Nephron progenitor cell (in vitro differentiated cells): ENCODE measurements around the gene SLC5A4.

Experiments
- DNase-seq: peaks from one replicate; pipeline ENCODE4 v3.0.0; 2021
- H3K27ac Mint-ChIP-seq: 2 replicates; pipeline ENCODE4 v1.8.0; 2021; ENCODE audit warnings: mild to moderate bottlenecking, moderate library complexity, mixed read lengths
- H3K27me3 Mint-ChIP-seq: 2 replicates; pipeline ENCODE4 v1.8.0; 2021; ENCODE audit warnings: mild to moderate bottlenecking, low read depth, mixed read lengths; ENCODE audit not compliant: poor library complexity
- H3K36me3 Mint-ChIP-seq: 2 replicates; pipeline ENCODE4 v1.8.0; 2021; ENCODE audit warnings: low read depth, mixed read lengths
- H3K4me1 Mint-ChIP-seq: 2 replicates; pipeline ENCODE4 v1.8.0; 2021; ENCODE audit warnings: mixed read lengths
- H3K4me3 Mint-ChIP-seq: 2 replicates; pipeline ENCODE4 v1.8.0; 2021; ENCODE audit warnings: mild to moderate bottlenecking, moderate library complexity, mixed read lengths
- H3K9me3 Mint-ChIP-seq: 2 replicates; pipeline ENCODE4 v1.8.0; 2021; ENCODE audit warnings: mild to moderate bottlenecking, moderate library complexity, mixed read lengths
- TF ChIP-seq, protein P1 (sequence below): fragments of 200-600 bp; sonication (generic); IDR thresholded peaks from 2 replicates; pipeline ENCODE4 v1.5.0; 2021; ENCODE audit warnings: antibody characterized with exemption

SLC5A4 gene

GRCh38 chr22:32175115-32175514, 80.0 kb downstream of the SLC5A4 start:
- Mint-ChIP-seq H3K4me1 (no peaks in the 10 kb centered on the region), H3K4me3 (peak overlapping the region; percentile 34), H3K36me3 (no peaks in the 10 kb centered on the region), H3K27ac (no peak overlapping the region), H3K9me3 (no peaks in the 10 kb centered on the region), H3K27me3 (peaks cover 25% of the 10 kb centered on the region)
- TF ChIP-seq, protein P1, sequence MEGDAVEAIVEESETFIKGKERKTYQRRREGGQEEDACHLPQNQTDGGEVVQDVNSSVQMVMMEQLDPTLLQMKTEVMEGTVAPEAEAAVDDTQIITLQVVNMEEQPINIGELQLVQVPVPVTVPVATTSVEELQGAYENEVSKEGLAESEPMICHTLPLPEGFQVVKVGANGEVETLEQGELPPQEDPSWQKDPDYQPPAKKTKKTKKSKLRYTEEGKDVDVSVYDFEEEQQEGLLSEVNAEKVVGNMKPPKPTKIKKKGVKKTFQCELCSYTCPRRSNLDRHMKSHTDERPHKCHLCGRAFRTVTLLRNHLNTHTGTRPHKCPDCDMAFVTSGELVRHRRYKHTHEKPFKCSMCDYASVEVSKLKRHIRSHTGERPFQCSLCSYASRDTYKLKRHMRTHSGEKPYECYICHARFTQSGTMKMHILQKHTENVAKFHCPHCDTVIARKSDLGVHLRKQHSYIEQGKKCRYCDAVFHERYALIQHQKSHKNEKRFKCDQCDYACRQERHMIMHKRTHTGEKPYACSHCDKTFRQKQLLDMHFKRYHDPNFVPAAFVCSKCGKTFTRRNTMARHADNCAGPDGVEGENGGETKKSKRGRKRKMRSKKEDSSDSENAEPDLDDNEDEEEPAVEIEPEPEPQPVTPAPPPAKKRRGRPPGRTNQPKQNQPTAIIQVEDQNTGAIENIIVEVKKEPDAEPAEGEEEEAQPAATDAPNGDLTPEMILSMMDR = no peak
- no peak for DNase-seq
